K562 (cell line): Measurements from ENCODE around the gene ANKMY2. TPM values are rescaled to one million over a fixed set of nuclear protein-coding genes. Genes with fewer than 3 reads are reported as not detected.

ENCODE experiments used
- ATAC-seq: fragments of 200-7000 bp; cut with Tn5 transposase; 3 replicates; pipeline ENCODE4 v1.9.1; 2020; ENCODE audit warnings: moderate library complexity
- BruUV-seq: library from RNA; stranded (reverse); fragments of 400-500 nt; replicated peaks from 2 replicates; lab custom pipeline; 2021; lab: Mats Ljungman, UMichigan
- CTCF ChIA-PET: fragments of 300-600 bp; formaldehyde crosslinking; extraction: SDS; loops from one replicate; lab custom pipeline; 2021; ENCODE audit warnings: low intra/inter-chr PET ratio; lab: Yijun Ruan, JAX
- POLR2A ChIA-PET: fragments of 300-600, 350-650 bp; sonication (Branson Sonifier 250); formaldehyde crosslinking; extraction: SDS; loops from one replicate; lab custom pipeline; 2021; ENCODE audit warnings: antibody characterized with exemption, inconsistent platforms; lab: Yijun Ruan, JAX
- DNase-seq, 4 experiments: peaks; one replicate each; pipeline versions ENCODE4 v3.0.0 to v3.0.0-alpha.2; 2011 to 2018; ENCODE audit warnings: low spot score in 3 of 4, mixed read lengths in 3 of 4; ENCODE audit errors: extremely low read depth in 1 of 4
- FAIRE-seq: peaks from 2 replicates; lab custom pipeline; 2011; peaks lifted over from hg19 to GRCh38; lab: Jason Lieb, UNC
- H2AFZ ChIP-seq: 2 replicates; pipeline ENCODE4 v1.6.0; 2011; ENCODE audit warnings: low read depth, low read length, control low read depth, inconsistent platforms
- H3K27ac ChIP-seq: fragments of 200-600 bp; 3 replicates; pipeline ENCODE4 v1.8.0; 2011; ENCODE audit warnings: low read depth, mild to moderate bottlenecking, control low read depth, inconsistent platforms, low read length, moderate library complexity, mixed read lengths; ENCODE audit errors: extremely low read depth
- H3K27me3 ChIP-seq, 2 experiments: fragments of 300-600 bp in 1 of 2; 2 replicates in 1 of 2; 3 replicates in 1 of 2; pipeline versions ENCODE4 v1.6.0 to v1.8.0; 2011; ENCODE audit warnings: inconsistent platforms in 2 of 2, low read length in 2 of 2, mild to moderate bottlenecking in 1 of 2, mixed read lengths in 1 of 2, moderate library complexity in 1 of 2; ENCODE audit not compliant: control insufficient read depth in 2 of 2, insufficient read depth in 2 of 2
- H3K36me3 ChIP-seq: fragments of 300-600 bp; 3 replicates; pipeline ENCODE4 v1.8.0; 2011; ENCODE audit warnings: mild to moderate bottlenecking, low read length, inconsistent platforms; ENCODE audit not compliant: control insufficient read depth, insufficient read depth
- H3K4me1 ChIP-seq, 2 experiments: fragments of 200-600 bp in 1 of 2; replicated peaks in 1 of 2; 2 replicates in 1 of 2; 3 replicates in 1 of 2; pipeline versions ENCODE4 v1.5.1 to v1.8.0; 2011; ENCODE audit warnings: inconsistent platforms in 2 of 2, low read length in 2 of 2, mild to moderate bottlenecking in 1 of 2, mixed read lengths in 1 of 2, moderate library complexity in 1 of 2; ENCODE audit not compliant: control insufficient read depth in 2 of 2, insufficient read depth in 2 of 2
- H3K4me2 ChIP-seq: 2 replicates; pipeline ENCODE4 v1.6.1; 2011; ENCODE audit warnings: low read length, control low read depth, inconsistent platforms, mixed read lengths; ENCODE audit not compliant: insufficient read depth
- H3K4me3 ChIP-seq: fragments of 200-600 bp; sonication (generic), shearing (Covaris generic); 2 replicates; pipeline ENCODE4 v1.5.1; 2016; ENCODE audit warnings: control low read depth, inconsistent platforms
- H3K79me2 ChIP-seq: fragments of 200-600 bp; 3 replicates; pipeline ENCODE4 v1.8.0; 2011; ENCODE audit warnings: low read length, inconsistent platforms; ENCODE audit not compliant: control insufficient read depth, insufficient read depth
- H3K9ac ChIP-seq, 2 experiments: 2 replicates each; pipeline versions ENCODE4 v1.6.0 to v1.6.1; 2011; ENCODE audit warnings: low read depth in 2 of 2, low read length in 2 of 2, control low read depth in 1 of 2, inconsistent platforms in 1 of 2, mild to moderate bottlenecking in 1 of 2, mixed read lengths in 1 of 2; ENCODE audit not compliant: insufficient read depth in 1 of 2
- H3K9me1 ChIP-seq: one replicate; pipeline ENCODE4 v1.6.0; 2011; ENCODE audit warnings: inconsistent platforms, mild to moderate bottlenecking, low read length, moderate library complexity; ENCODE audit not compliant: control insufficient read depth, insufficient read depth
- H3K9me3 ChIP-seq: replicated peaks from 2 replicates; pipeline ENCODE4 v1.5.1; 2011; ENCODE audit warnings: low read depth, low read length, inconsistent platforms; ENCODE audit not compliant: control insufficient read depth, insufficient read depth
- H4K20me1 ChIP-seq: replicated peaks from 2 replicates; pipeline ENCODE4 v1.6.1; 2011; ENCODE audit warnings: low read length, inconsistent platforms, mixed read lengths; ENCODE audit not compliant: control insufficient read depth, insufficient read depth
- ARID3B ChIP-seq: fragments of 250-450 bp; sonication (Bioruptor Pico); IDR thresholded peaks from 2 replicates; pipeline ENCODE4 v1.4.0; 2020; ENCODE audit warnings: borderline replicate concordance
- CC2D1A ChIP-seq: fragments of 450-650 bp; IDR thresholded peaks from 2 replicates; pipeline ENCODE4 v1.6.1; 2017; ENCODE audit warnings: mild to moderate bottlenecking
- DMBX1 ChIP-seq: fragments of 250-450 bp; sonication (Bioruptor Pico); IDR thresholded peaks from 2 replicates; pipeline ENCODE4 v1.8.0; 2022; ENCODE audit warnings: inconsistent platforms, mild to moderate bottlenecking, moderate library complexity, borderline replicate concordance
- E2F1 ChIP-seq: sonication (generic); formaldehyde crosslinking; IDR thresholded peaks from 2 replicates; pipeline ENCODE4 v1.8.1; 2023; ENCODE audit warnings: mild to moderate bottlenecking, missing genetic modification reagents, moderate library complexity
- FOXO4 ChIP-seq: fragments of 450-650 bp; formaldehyde crosslinking; IDR thresholded peaks from 2 replicates; pipeline ENCODE4 v1.4.0; 2020; ENCODE audit warnings: mild to moderate bottlenecking, moderate library complexity
- GATAD2A ChIP-seq: fragments of 450-650 bp; IDR thresholded peaks from 2 replicates; pipeline ENCODE4 v1.6.1; 2017
- GATAD2B ChIP-seq: fragments of 450-650 bp; IDR thresholded peaks from 2 replicates; pipeline ENCODE4 v1.6.1; 2017; ENCODE audit warnings: mild to moderate bottlenecking, borderline replicate concordance
- HDAC2 ChIP-seq: fragments of 450-650 bp; IDR thresholded peaks from 2 replicates; pipeline ENCODE4 v1.6.1; 2016; ENCODE audit warnings: mild to moderate bottlenecking
- JUN ChIP-seq, 2 experiments: sonication (generic) in 1 of 2; formaldehyde crosslinking in 1 of 2; IDR thresholded peaks; 2 replicates each; pipeline versions ENCODE4 v1.6.1 to v1.8.0; 2012 to 2022; ENCODE audit warnings: borderline replicate concordance in 2 of 2, mild to moderate bottlenecking in 2 of 2, improper control_type of control experiment in 1 of 2, low read depth in 1 of 2, low read length in 1 of 2, missing genetic modification reagents in 1 of 2
- SMARCE1 ChIP-seq: fragments of 450-650 bp; IDR thresholded peaks from 2 replicates; pipeline ENCODE4 v1.7.1; 2016; ENCODE audit warnings: mild to moderate bottlenecking
- SNIP1 ChIP-seq: fragments of 450-650 bp; IDR thresholded peaks from 2 replicates; pipeline ENCODE4 v1.7.1; 2017; ENCODE audit warnings: low read depth, mild to moderate bottlenecking
- TEAD4 ChIP-seq, 2 experiments: sonication (generic) in 1 of 2; formaldehyde crosslinking in 1 of 2; IDR thresholded peaks; 2 replicates each; pipeline versions ENCODE4 v1.6.1 to v1.8.0; 2012 to 2022; ENCODE audit warnings: borderline replicate concordance in 1 of 2, inconsistent platforms in 1 of 2, low read length in 1 of 2, mild to moderate bottlenecking in 1 of 2, missing genetic modification reagents in 1 of 2
- ZEB2 ChIP-seq: fragments of 450-650 bp; IDR thresholded peaks from 2 replicates; pipeline ENCODE4 v1.6.1; 2016
- ZNF3 ChIP-seq: fragments of 250-450 bp; sonication (Bioruptor Pico); IDR thresholded peaks from 2 replicates; pipeline ENCODE4 v1.5.0; 2021; ENCODE audit warnings: mild to moderate bottlenecking, moderate library complexity
- ZNF561 ChIP-seq: fragments of 450-650 bp; formaldehyde crosslinking; conservative IDR thresholded peaks from 2 replicates; pipeline ENCODE4 v1.4.0; 2020; ENCODE audit warnings: mild to moderate bottlenecking, moderate library complexity
- WGBS: fragments of 100-300 bp; shearing (Covaris generic); methylation state at CpG from one replicate; pipeline ENCODE4 v1.1.6; 2016; ENCODE audit warnings: low coverage, mixed read lengths; ENCODE audit not compliant: insufficient coverage; ENCODE audit errors: missing lambda C conversion rate; 5-methylcytosine and 5-hydroxymethylcytosine counted together
- in situ Hi-C: fragments of 300-500 bp; cut with MboI; formaldehyde crosslinking; loops from 4 replicates; pipeline ENCODE4 v1.15.0; 2018; ENCODE audit warnings: inconsistent platforms, mixed read lengths
- intact Hi-C: fragments of 100-400 bp; cut with micrococcal nuclease; formaldehyde crosslinking; loops from 2 replicates; pipeline ENCODE4 v1.14.2; 2022
- polyA plus RNA-seq, 8 experiments: library from polyadenylated mRNA; depleted of rRNA in 4 of 8; stranded (reverse) in 5 of 8; unstranded in 3 of 8; fragments of >200 nt; fragmentation: Nextera tagmentation in 2 of 8; fragmentation: Illumina TruSeq in 1 of 8; extraction: Ambion mirVana in 2 of 8; extraction: Trizol in 1 of 8; gene quantifications; 2 replicates each; pipeline versions ENCODE4 v1.2.1 to v1.2.3, GENCODE V29; 2011 to 2014; ENCODE audit warnings: inconsistent platforms in 1 of 8, missing spikeins in 1 of 8
- total RNA-seq, 7 experiments: library from RNA; depleted of rRNA in 6 of 7; stranded (reverse); fragments of >200 nt in 6 of 7; fragmentation: Illumina TruSeq in 2 of 7; extraction: Trizol in 2 of 7; gene quantifications; 2 replicates each; pipeline versions ENCODE4 v1.2.1 to v1.2.3, GENCODE V29; 2011 to 2021; ENCODE audit warnings: low replicate concordance in 1 of 7

The ANKMY2 gene
- total and polyA plus RNA-seq, 9 of the 15 experiments (the other 6 are each of a cell fraction or from before 2014, with no cell fraction given), result 38.9 to 71.5 (median 48.8) TPM

- peak; percentile 83 for ATAC-seq
- H3K27ac ChIP-seq, result peak overlapping the region; percentile 77
- BruUV-seq, result TSS peak; percentile 8
- in situ Hi-C loops, result no loop called here
- peaks cover 0 to 17% of the 10 kb centered on the region in 2 experiments; a peak in 3 of 5 replicates for H3K4me1 ChIP-seq
- no peaks in the 10 kb centered on the region for H3K27me3 ChIP-seq
- peak in 3 of 4 experiments; percentile 29 to 83 (median 72) for DNase-seq
- no peak overlapping the region for H3K4me3 ChIP-seq
- intact Hi-C loops, result no loop called here
- peaks cover 83% of the 10 kb centered on the region for H3K36me3 ChIP-seq
- FAIRE-seq, result peak; percentile 93
- 0 out of 2 replicates have a peak, but pooled peaks cover 2% of the 10 kb centered on the region for H3K9me3 ChIP-seq
- POLR2A ChIA-PET, result interaction anchor here (0.6 to 2.0 kb wide), 12 partner anchors 9 to 77 kb away, joined by 3 to 13 read pairs (median 4); partner anchors contain the start of genes ANKMY2 and BZW2
- H2AFZ ChIP-seq, result no peak overlapping the region
- H3K9me1 ChIP-seq, result no peaks in the 10 kb centered on the region
- CTCF ChIA-PET, result no interaction called here
- 15% methylated on average over 11 of the region's 11 CpGs for WGBS
- H4K20me1 ChIP-seq, result no peaks in the 10 kb centered on the region
- peak overlapping the region in 1 of 2 experiments; percentile 15; a peak in 1 of 4 replicates for H3K9ac ChIP-seq
- peak overlapping the region; percentile 11; the same call in 1 of the 2 replicates for H3K4me2 ChIP-seq
- peaks cover 89% of the 10 kb centered on the region for H3K79me2 ChIP-seq
- TF ChIP-seq HDAC2 (peak; percentile 70; the same call in 1 of the 2 replicates), TEAD4 (IDR thresholded peaks at IDR 0.05; ENCODE audit: low read length) (peak; percentile 75), TEAD4 (CRISPR knock-in tag; IDR thresholded peaks at IDR 0.05; ENCODE audit: borderline replicate concordance) (no peak), SMARCE1 (peak; percentile 86), FOXO4 (CRISPR knock-in tag) (no peak), JUN (IDR thresholded peaks at IDR 0.05; ENCODE audit: borderline replicate concordance, low read depth, low read length) (peak; percentile 92), JUN (CRISPR knock-in tag; IDR thresholded peaks at IDR 0.05; ENCODE audit: borderline replicate concordance) (no peak), CC2D1A (0 out of 2 replicates have a peak, but pooled peaks have one; percentile 14), GATAD2A (no peak), ZNF561 (CRISPR knock-in tag) (no peak), SNIP1 (no peak), ZEB2 (no peak), GATAD2B (peak; percentile 68; the same call in 1 of the 2 replicates), E2F1 (peak; percentile 56; the same call in 1 of the 2 replicates), ZNF3 (CRISPR knock-in tag) (no peak), DMBX1 (CRISPR knock-in tag) (peak; percentile 95), ARID3B (CRISPR knock-in tag) (no peak)
These were observed 22.7 kb upstream of the ANKMY2 start for GRCh38 chr7:16668049-16668858.
